Transverse colon (tissue), 3 donors: ENCODE results near the gene SHC1.

Source experiments
- CTCF ChIP-seq, 5 experiments: fragments of 200-600 bp in 3 of 5; fragments of 450-650 bp in 2 of 5; sonication (generic) in 3 of 5; IDR thresholded peaks; 1 replicate in 2 of 5; 2 replicates in 3 of 5; pipeline ENCODE4 v1.5.1; 2016 to 2017; ENCODE audit warnings: antibody characterized with exemption in 5 of 5, inconsistent platforms in 3 of 5, mild to moderate bottlenecking in 2 of 5, moderate library complexity in 1 of 5
- EP300 ChIP-seq: sonication (generic); formaldehyde crosslinking; IDR thresholded peaks from one replicate; pipeline ENCODE4 v1.6.1; 2017; ENCODE audit warnings: antibody characterized with exemption, low read depth
- POLR2A ChIP-seq: fragments of 450-650 bp; IDR thresholded peaks from one replicate; pipeline ENCODE4 v1.6.1; 2016; ENCODE audit warnings: antibody characterized with exemption, mild to moderate bottlenecking, moderate library complexity

DNA sequence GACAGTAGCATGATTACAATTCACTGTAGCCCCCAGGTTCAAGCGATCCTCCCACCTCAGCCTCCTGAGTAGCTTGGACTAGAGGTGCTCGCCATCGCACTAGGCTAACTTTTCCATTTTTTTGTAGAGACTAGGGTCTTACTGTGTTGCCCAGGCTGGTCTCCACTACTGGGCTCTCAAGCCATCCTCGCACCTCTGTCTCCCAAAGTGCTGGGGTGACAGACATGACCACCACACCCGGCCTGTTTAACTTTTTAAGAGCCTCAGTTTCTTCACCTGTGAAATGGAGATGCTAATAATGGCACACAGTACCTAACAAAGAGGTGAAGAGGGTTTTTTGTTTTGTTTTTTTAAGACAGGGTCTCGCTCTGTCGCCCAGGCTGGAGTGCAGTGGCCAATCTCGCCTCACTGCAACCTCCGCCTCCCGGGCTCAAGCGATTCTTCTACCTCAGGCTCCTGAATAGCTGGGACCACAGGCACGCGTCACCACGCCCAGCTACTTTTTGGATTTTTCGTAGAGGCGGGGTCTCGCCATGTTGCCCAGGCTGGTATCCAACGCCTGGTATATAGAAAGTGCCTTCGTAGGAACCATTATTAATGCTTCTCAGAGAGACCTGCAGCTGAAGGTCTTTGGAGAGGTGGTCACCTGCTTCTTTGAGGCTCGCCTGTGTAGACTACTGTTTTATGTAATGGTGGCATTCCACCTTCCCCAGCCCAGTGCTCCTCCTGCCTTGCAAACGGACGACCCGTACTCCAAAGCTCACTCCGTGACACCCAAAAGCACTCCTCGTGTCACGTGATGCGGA is 34.6 kb downstream of the SHC1 start:
- TF ChIP-seq POLR2A (no peak), CTCF (IDR thresholded peaks at IDR 0.05) (no peak), EP300 (no peak)
